GM21529 (cell line): Measurements from ENCODE around the gene MOB3C.

Experiments used
- ATAC-seq: cut with Tn5 transposase; IDR thresholded peaks from one replicate; pipeline ENCODE4 v1.9.1; 2021; ENCODE audit not compliant: unreplicated experiment

The MOB3C gene

GRCh38 chr1:46607345-46608130, 9.1 kb downstream of the MOB3C start:
- no peak for ATAC-seq

- no peak for ATAC-seq
Measured at GRCh38 chr1:46606255-46606965, 10.2 kb downstream of the MOB3C start.

GRCh38 chr1:46605232-46605631, 11.4 kb downstream of the MOB3C start:
- ATAC-seq: no peak

- ATAC-seq: peak; percentile 96
Measured at GRCh38 chr1:46603858-46604549, 12.6 kb downstream of the MOB3C start, which contains the start of gene MKNK1. TSS of gene MKNK1 (minus strand) at chr1:46604268. CDS start at chr1:46583327, 20,941 bp downstream.

- peak; percentile 2 for ATAC-seq
Measured at GRCh38 chr1:46603481-46603857, 13.1 kb downstream of the MOB3C start.

GRCh38 chr1:46601257-46602007, 15.2 kb downstream of the MOB3C start:
- ATAC-seq: no peak

GRCh38 chr1:46599059-46599970, 17.3 kb downstream of the MOB3C start:
- ATAC-seq: no peak

- no peak for ATAC-seq
Measured at GRCh38 chr1:46596846-46597245, 19.8 kb downstream of the MOB3C start.

- ATAC-seq: no peak
Measured at GRCh38 chr1:46596036-46596435, 20.6 kb downstream of the MOB3C start.

- ATAC-seq: no peak
Measured at GRCh38 chr1:46595127-46595526, 21.5 kb downstream of the MOB3C start.

- no peak for ATAC-seq
Measured at GRCh38 chr1:46594063-46594462, 22.5 kb downstream of the MOB3C start.

GRCh38 chr1:46592823-46593222, 23.8 kb downstream of the MOB3C start:
- no peak for ATAC-seq

- no peak for ATAC-seq
Measured at GRCh38 chr1:46589529-46589928, 27.1 kb downstream of the MOB3C start.

- ATAC-seq: no peak
Measured at GRCh38 chr1:46587069-46587468, 29.5 kb downstream of the MOB3C start.

- no peak for ATAC-seq
Measured at GRCh38 chr1:46585312-46585938, 31.2 kb downstream of the MOB3C start.

- ATAC-seq: no peak
Measured at GRCh38 chr1:46583494-46583893, 33.1 kb downstream of the MOB3C start.

- ATAC-seq: no peak
Measured at GRCh38 chr1:46582972-46583371, 33.6 kb downstream of the MOB3C start.

GRCh38 chr1:46581681-46582455, 34.7 kb downstream of the MOB3C start:
- no peak for ATAC-seq
